LNCaP clone FGC (cell line): Measurements from ENCODE around the gene UNC50.

Experiments
- DNase-seq: peaks from one replicate; pipeline ENCODE4 v3.0.0-alpha.2; 2011; ENCODE audit warnings: low read depth
- H3K4me3 ChIP-seq: 2 replicates; pipeline ENCODE4 v1.5.1; 2011; ENCODE audit warnings: mild to moderate bottlenecking, low read depth, low read length, control low read depth
- CTCF ChIP-seq: IDR thresholded peaks from 2 replicates; pipeline ENCODE4 v1.5.1; 2012; ENCODE audit warnings: mild to moderate bottlenecking; ENCODE audit not compliant: control insufficient read depth, insufficient read depth; ENCODE audit errors: extremely low read depth

The UNC50 gene

GRCh38 chr2:98576666-98577312 is 31.6 kb upstream of the UNC50 start:
- DNase-seq, result no peak
- no peak overlapping the region for H3K4me3 ChIP-seq
- TF ChIP-seq CTCF, result no peak

GRCh38 chr2:98577313-98577712 is 31.1 kb upstream of the UNC50 start:
- DNase-seq, result no peak
- TF ChIP-seq CTCF, result no peak
- H3K4me3 ChIP-seq, result no peak overlapping the region

GRCh38 chr2:98578231-98578630 is 30.2 kb upstream of the UNC50 start:
- no peak for TF ChIP-seq CTCF
- no peak for DNase-seq
- no peak overlapping the region for H3K4me3 ChIP-seq

GRCh38 chr2:98579926-98580325 is 28.5 kb upstream of the UNC50 start:
- no peak for DNase-seq
- no peak for TF ChIP-seq CTCF
- H3K4me3 ChIP-seq, result no peak overlapping the region

DNA sequence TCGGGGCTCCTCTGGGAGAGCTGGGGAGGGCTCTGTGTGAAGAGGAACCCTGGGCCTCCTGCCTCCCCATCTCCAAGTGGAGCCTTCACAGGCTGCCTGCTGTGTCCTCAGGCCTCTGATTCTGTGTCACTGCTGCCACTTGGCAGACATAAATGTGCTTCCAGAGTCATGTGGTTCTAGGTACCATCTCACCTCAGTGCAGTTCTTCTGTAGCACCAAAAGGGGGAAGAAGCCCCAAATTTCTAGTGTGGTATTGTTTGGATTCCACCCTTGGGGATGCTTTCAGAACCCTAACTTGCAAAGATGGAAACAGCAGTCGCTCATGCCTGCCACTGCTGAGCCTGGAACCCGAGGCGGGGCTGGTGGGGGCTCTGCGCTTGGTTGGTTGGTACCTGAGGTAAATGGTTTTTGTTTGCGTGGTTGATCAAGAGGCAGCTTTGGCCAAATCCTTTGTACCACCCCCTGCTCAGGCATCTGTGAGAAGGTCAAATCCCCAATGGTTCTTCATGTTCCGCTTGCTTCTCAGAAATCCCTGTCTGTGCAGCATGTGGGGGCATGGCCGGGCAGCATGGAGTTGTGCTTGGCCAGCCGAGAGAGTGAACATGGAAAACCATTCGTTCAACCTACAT is 27.6 kb upstream of the UNC50 start:
- TF ChIP-seq CTCF, result no peak
- no peak for DNase-seq
- no peak overlapping the region for H3K4me3 ChIP-seq

DNA sequence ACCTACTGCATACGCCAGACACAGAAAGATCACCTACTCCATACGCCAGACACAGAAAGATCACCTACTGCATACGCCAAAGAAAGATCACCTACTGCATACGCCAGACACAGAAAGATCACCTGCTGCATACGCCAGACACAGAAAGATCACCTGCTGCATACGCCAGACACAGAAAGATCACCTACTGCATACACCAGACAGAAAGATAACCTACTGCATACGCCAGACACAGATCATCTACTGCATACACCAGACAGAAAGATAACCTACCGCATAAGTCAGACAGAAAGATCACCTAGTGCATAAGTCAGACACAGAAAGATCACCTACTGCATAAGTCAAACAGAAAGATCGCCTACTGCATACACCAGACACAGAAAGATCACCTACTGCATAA is 25.9 kb upstream of the UNC50 start:
- H3K4me3 ChIP-seq, result no peak overlapping the region
- DNase-seq, result no peak
- no peak for TF ChIP-seq CTCF

DNA sequence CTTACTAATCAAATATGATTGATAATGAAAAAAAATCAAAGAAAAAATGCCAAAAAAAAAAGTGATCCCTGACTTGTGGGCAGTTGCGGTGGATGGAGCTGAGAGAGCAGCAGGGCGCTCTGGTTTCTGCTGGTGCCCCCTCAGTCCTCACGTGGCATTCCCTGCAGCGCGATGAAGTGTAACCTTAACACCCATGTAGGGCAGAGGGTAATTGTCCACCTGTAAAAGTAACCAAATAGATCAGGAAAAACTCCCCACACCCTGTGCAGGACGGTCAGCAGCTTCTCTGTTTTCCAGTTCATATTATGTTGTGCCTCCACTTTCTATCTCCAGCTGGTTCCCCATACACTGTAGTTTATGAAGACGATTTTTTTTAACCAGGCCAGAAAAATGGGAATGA is 25.1 kb upstream of the UNC50 start:
- DNase-seq, result no peak
- TF ChIP-seq CTCF, result no peak
- no peak overlapping the region for H3K4me3 ChIP-seq
